ENCODE measurements around the gene RAB11A.

The RAB11A gene

DNA sequence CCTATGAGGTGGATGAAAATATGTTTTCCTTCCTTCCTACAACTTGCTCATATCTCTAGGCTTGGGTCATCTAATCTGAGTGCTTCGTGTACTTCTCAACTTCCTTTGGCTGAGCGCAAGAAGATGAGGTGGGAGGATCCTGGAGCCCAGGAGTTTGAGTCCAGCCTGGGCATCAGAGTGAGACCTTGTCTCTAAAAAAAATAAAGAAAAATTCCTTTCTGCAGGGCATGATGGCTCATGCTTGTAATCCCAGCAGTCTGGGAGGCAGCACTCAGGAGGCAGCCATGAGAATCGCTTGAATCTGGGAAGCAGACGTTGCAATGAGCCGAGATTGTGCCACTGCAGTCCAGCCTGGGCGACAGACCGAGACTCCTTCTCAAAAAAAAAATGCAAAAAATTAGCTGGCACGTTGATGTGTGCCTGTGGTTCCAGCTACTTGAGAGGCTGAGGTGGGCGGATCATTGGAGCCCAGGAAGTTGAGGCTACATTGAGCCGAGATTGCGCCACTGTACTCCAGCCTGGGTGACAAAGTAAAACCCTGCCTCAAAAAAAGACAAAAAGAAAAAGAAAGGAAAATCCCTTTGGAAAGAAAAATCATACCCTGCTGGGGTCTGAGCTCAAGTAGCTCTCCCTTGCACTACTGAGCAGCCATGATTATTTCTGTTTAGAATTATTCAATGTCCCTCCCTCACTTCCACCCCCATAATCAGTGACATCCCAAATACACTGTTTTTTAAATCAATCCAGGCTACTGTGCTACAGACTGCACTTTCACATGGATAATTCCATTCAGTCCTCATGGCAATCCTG lies 28.0 kb upstream of the RAB11A start:
- H3K4me3 ChIP-seq (ENCODE audit: low read depth, low read length) = no peak overlapping the region
- DNase-seq (ENCODE audit: low read depth, low spot score) = no peak
- in situ Hi-C loops (cut with HindIII; ENCODE audit: low sequenced_read_pairs) = no loop called here
- TF ChIP-seq, protein P1, sequence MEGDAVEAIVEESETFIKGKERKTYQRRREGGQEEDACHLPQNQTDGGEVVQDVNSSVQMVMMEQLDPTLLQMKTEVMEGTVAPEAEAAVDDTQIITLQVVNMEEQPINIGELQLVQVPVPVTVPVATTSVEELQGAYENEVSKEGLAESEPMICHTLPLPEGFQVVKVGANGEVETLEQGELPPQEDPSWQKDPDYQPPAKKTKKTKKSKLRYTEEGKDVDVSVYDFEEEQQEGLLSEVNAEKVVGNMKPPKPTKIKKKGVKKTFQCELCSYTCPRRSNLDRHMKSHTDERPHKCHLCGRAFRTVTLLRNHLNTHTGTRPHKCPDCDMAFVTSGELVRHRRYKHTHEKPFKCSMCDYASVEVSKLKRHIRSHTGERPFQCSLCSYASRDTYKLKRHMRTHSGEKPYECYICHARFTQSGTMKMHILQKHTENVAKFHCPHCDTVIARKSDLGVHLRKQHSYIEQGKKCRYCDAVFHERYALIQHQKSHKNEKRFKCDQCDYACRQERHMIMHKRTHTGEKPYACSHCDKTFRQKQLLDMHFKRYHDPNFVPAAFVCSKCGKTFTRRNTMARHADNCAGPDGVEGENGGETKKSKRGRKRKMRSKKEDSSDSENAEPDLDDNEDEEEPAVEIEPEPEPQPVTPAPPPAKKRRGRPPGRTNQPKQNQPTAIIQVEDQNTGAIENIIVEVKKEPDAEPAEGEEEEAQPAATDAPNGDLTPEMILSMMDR (IDR thresholded peaks at IDR 0.05; ENCODE audit: low read depth, low read length) = no peak

DNA sequence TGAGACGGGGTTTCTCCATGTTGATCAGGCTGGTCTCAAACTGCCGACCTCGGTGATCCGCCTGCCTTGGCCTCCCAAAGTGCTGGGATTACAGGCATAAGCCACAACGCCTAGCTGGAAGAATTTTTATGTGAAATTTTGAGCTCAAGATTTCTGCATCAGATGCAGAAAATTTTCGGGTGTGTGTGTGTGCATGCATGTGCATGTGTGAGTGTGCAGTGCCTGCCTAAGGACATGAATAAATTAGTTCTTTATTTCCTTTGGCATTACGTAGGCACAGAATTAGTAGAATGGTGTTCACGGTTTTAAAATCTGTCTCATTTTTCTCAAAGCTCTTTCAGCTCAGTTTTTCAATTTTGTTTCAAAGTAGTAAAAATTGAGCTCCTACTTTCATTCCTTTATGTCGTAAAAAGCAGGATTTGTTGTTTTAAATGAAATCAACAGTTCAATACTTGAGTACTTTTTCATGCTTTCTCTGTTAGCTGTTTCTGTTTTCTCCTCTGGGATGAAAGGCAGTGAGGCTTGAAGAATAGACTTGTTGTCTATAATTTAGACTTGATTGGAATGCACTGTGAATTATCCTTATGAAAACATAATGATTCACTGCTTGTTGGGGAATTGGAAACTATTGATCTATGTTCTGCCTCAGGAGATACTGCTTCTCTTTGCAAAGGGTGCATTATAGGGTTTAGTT lies 23.3 kb upstream of the RAB11A start:
- no peak for DNase-seq (ENCODE audit: low read depth, low spot score)
- TF ChIP-seq, protein P1 (IDR thresholded peaks at IDR 0.05; ENCODE audit: low read depth, low read length) = no peak
- H3K4me3 ChIP-seq (ENCODE audit: low read depth, low read length) = no peak overlapping the region
- in situ Hi-C loops (cut with HindIII; ENCODE audit: low sequenced_read_pairs) = no loop called here

DNA sequence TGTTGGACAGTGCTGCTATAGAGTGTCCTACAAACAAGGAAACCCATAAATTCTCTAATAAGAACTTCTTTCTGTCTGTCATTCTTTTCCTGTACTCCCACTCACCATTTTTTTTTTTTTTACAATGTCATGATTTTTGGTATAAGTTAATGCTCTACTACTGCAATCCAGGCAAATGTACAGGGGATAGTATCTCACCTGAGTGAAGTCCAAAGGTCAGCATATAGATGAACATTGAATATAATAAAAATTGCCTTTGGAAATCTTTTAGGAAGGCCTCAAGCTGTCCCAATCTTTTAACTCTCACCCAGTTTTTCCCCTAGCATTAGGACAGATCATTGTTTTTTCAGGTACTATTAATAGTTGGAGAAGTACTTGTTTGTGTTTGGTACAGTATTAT lies 21.3 kb upstream of the RAB11A start:
- H3K4me3 ChIP-seq (ENCODE audit: low read depth, low read length) = no peak overlapping the region
- no peak for DNase-seq (ENCODE audit: low read depth, low spot score)
- in situ Hi-C loops (cut with HindIII; ENCODE audit: low sequenced_read_pairs) = no loop called here
- TF ChIP-seq, protein P1 (IDR thresholded peaks at IDR 0.05; ENCODE audit: low read depth, low read length) = no peak

DNA sequence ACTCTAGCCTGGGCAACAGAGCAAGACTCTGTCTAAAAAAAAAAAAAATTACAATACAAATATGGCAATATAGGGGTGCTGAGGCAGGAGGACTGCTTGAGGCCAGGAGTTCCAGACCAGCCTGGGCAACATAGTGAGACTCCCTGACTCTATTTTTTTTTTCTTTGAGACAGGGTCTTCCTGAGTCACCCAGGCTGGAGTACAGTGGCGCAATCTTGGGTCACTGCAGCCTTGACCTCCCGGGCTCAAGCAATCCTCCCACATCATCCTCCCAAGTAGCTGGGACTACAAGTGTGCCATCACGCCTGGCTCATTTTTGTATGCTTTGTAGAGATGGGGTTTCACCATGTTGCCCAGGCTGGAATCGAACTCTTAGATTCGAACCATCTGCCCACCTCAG lies 17.3 kb upstream of the RAB11A start:
- in situ Hi-C loops (cut with HindIII; ENCODE audit: low sequenced_read_pairs) = no loop called here
- no peak overlapping the region for H3K4me3 ChIP-seq (ENCODE audit: low read depth, low read length)
- no peak for DNase-seq (ENCODE audit: low read depth, low spot score)
- TF ChIP-seq, protein P1 (IDR thresholded peaks at IDR 0.05; ENCODE audit: low read depth, low read length) = no peak

DNA sequence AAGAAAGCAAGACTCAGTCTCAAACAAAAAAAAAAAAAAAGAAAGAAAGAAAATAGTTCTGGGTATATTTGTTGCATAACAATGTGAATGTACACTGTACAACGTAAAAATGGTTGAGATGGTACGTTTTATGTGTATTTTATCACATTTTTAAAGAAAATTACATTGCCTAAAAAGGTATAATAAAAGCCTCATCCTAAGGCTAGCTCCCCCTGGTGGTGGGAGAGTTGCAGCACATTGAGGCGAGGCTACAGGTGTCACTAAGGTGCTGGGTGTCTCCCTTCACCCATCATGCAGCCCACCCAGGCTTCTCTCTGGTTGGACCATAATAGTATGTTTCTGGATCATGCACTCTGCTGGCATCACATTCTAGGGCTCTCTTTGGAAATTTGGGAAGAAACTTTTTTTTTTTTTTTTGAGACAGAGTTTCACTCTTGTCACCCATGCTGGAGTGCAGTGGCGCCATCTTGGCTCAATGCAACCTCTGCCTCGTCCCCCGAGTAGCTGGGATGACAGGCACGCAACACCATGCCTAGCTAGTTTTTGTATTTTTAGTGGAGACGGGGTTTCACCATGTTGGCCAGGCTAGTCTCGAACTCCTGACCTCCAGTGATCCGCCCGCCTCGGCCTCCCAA lies 12.4 kb upstream of the RAB11A start:
- no peak overlapping the region for H3K4me3 ChIP-seq (ENCODE audit: low read depth, low read length)
- DNase-seq (ENCODE audit: low read depth, low spot score) = peak; percentile 42
- in situ Hi-C loops (cut with HindIII; ENCODE audit: low sequenced_read_pairs) = no loop called here

More for the DNA sequence above, 12.4 kb upstream of the RAB11A start:
- TF ChIP-seq, protein P1 (IDR thresholded peaks at IDR 0.05; ENCODE audit: low read depth, low read length) = peak; percentile 93

All from astrocyte of the spinal cord (primary cell).